ENCODE measurements around the gene ALG14.
"Not testable (repeated sequence)": the region's sequence is repeated elsewhere in the genome, so short reads cannot be mapped to it uniquely, and the experiment has no call there.

DNA sequence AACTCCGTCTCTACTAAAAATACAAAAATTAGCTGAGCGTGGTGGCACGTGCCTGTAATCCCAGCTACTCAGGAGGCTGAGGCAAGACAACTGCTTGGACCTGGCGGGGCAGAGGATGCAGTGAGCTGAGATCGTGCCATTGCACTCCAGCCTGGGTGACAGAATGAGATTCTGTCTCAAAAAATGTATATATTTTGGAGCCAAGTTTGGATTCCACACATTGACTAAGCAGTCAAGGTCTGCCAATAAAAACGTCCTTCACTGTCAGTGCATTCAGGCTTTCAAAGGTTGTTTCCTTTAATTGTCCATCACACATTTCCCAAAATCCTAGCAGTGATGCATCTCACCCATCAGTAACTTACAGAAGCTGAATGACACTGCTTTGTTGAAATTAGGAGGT lies 77.2 kb downstream of the ALG14 start:
- TF ChIP-seq, protein P1, sequence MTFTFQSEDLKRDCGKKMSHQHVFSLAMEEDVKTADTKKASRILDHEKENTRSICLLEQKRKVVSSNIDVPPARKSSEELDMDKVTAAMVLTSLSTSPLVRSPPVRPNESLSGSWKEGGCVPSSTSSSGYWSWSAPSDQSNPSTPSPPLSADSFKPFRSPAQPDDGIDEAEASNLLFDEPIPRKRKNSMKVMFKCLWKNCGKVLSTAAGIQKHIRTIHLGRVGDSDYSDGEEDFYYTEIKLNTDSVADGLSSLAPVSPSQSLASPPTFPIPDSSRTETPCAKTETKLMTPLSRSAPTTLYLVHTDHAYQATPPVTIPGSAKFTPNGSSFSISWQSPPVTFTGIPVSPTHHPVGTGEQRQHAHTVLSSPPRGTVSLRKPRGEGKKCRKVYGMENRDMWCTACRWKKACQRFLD (tag by site-specific recombination; IDR thresholded peaks at IDR 0.05), result not testable (repeated sequence)
- TF ChIP-seq, protein P2, sequence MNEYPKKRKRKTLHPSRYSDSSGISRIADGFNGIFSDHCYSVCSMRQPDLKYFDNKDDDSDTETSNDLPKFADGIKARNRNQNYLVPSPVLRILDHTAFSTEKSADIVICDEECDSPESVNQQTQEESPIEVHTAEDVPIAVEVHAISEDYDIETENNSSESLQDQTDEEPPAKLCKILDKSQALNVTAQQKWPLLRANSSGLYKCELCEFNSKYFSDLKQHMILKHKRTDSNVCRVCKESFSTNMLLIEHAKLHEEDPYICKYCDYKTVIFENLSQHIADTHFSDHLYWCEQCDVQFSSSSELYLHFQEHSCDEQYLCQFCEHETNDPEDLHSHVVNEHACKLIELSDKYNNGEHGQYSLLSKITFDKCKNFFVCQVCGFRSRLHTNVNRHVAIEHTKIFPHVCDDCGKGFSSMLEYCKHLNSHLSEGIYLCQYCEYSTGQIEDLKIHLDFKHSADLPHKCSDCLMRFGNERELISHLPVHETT (tag by site-specific recombination; IDR thresholded peaks at IDR 0.05), result not testable (repeated sequence)
- TF ChIP-seq, protein P3, sequence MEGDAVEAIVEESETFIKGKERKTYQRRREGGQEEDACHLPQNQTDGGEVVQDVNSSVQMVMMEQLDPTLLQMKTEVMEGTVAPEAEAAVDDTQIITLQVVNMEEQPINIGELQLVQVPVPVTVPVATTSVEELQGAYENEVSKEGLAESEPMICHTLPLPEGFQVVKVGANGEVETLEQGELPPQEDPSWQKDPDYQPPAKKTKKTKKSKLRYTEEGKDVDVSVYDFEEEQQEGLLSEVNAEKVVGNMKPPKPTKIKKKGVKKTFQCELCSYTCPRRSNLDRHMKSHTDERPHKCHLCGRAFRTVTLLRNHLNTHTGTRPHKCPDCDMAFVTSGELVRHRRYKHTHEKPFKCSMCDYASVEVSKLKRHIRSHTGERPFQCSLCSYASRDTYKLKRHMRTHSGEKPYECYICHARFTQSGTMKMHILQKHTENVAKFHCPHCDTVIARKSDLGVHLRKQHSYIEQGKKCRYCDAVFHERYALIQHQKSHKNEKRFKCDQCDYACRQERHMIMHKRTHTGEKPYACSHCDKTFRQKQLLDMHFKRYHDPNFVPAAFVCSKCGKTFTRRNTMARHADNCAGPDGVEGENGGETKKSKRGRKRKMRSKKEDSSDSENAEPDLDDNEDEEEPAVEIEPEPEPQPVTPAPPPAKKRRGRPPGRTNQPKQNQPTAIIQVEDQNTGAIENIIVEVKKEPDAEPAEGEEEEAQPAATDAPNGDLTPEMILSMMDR (tag by site-specific recombination; IDR thresholded peaks at IDR 0.05), result not testable (repeated sequence)
- TF ChIP-seq, protein P4, sequence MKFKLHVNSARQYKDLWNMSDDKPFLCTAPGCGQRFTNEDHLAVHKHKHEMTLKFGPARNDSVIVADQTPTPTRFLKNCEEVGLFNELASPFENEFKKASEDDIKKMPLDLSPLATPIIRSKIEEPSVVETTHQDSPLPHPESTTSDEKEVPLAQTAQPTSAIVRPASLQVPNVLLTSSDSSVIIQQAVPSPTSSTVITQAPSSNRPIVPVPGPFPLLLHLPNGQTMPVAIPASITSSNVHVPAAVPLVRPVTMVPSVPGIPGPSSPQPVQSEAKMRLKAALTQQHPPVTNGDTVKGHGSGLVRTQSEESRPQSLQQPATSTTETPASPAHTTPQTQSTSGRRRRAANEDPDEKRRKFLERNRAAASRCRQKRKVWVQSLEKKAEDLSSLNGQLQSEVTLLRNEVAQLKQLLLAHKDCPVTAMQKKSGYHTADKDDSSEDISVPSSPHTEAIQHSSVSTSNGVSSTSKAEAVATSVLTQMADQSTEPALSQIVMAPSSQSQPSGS (tag by site-specific recombination; IDR thresholded peaks at IDR 0.05; ENCODE audit: low read depth), result not testable (repeated sequence)
- TF ChIP-seq ZBTB7A (tag by site-specific recombination; IDR thresholded peaks at IDR 0.05; ENCODE audit: low read depth); ZNF776 (tag by site-specific recombination; IDR thresholded peaks at IDR 0.05; ENCODE audit: borderline replicate concordance); ZNF146 (tag by site-specific recombination; IDR thresholded peaks at IDR 0.05); ZNF76 (tag by site-specific recombination; IDR thresholded peaks at IDR 0.05; ENCODE audit: borderline replicate concordance, low read depth); ZBTB1 (tag by site-specific recombination; IDR thresholded peaks at IDR 0.05); KLF9 (tag by site-specific recombination; IDR thresholded peaks at IDR 0.05; ENCODE audit: low read depth); YY1 (tag by site-specific recombination; IDR thresholded peaks at IDR 0.05); ZNF549 (tag by site-specific recombination; IDR thresholded peaks at IDR 0.05): not testable (repeated sequence)
- TF ChIP-seq, protein P5, sequence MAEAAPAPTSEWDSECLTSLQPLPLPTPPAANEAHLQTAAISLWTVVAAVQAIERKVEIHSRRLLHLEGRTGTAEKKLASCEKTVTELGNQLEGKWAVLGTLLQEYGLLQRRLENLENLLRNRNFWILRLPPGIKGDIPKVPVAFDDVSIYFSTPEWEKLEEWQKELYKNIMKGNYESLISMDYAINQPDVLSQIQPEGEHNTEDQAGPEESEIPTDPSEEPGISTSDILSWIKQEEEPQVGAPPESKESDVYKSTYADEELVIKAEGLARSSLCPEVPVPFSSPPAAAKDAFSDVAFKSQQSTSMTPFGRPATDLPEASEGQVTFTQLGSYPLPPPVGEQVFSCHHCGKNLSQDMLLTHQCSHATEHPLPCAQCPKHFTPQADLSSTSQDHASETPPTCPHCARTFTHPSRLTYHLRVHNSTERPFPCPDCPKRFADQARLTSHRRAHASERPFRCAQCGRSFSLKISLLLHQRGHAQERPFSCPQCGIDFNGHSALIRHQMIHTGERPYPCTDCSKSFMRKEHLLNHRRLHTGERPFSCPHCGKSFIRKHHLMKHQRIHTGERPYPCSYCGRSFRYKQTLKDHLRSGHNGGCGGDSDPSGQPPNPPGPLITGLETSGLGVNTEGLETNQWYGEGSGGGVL (tag by site-specific recombination; IDR thresholded peaks at IDR 0.05), result not testable (repeated sequence)

Data from HEK293 (cell line).